ENCODE results near the gene MPRIP.

DNA sequence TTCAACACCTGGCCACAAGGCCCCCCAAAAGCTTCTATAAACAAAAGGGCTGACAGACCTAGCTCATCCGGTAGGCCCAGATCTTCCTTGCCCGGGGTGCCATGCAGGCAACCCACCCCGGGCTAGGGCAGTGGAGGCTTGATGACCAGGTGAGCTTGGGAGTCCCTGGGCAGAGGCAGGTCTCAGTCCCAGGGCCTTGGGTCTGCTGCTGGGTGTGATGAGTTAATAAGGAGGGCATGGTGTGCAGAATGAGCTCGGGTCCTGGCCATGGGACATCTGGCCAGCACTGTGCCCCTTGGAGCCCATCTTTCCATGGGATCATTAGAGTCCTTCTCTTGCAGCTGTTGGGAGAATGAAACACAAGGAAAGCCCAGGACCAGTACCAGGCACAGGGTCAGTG is 20.2 kb upstream of the MPRIP start:
- TF ChIP-seq, protein P1, sequence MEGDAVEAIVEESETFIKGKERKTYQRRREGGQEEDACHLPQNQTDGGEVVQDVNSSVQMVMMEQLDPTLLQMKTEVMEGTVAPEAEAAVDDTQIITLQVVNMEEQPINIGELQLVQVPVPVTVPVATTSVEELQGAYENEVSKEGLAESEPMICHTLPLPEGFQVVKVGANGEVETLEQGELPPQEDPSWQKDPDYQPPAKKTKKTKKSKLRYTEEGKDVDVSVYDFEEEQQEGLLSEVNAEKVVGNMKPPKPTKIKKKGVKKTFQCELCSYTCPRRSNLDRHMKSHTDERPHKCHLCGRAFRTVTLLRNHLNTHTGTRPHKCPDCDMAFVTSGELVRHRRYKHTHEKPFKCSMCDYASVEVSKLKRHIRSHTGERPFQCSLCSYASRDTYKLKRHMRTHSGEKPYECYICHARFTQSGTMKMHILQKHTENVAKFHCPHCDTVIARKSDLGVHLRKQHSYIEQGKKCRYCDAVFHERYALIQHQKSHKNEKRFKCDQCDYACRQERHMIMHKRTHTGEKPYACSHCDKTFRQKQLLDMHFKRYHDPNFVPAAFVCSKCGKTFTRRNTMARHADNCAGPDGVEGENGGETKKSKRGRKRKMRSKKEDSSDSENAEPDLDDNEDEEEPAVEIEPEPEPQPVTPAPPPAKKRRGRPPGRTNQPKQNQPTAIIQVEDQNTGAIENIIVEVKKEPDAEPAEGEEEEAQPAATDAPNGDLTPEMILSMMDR (IDR thresholded peaks at IDR 0.05) = no peak
- TF ChIP-seq EZH2 (IDR thresholded peaks at IDR 0.05; ENCODE audit: borderline replicate concordance, insufficient read depth, low read depth, low read length, poor library complexity, severe bottlenecking) = no peak
